ENCODE results near the gene PCBP3. TPM values are rescaled to one million over a fixed set of nuclear protein-coding genes. Genes with fewer than 3 reads are reported as not detected.
A peak's percentile ranks its signal among the peaks of the same experiment; 100 is the strongest.

Gene PCBP3
- total and polyA plus RNA-seq, 10 of the 15 experiments (the other 5 are each of a cell fraction or from before 2014, with no cell fraction given): 0.09 to 1.3 (median 0.46) TPM; not detected in 3

GRCh38 chr21:45788637-45789506 lies 145.3 kb downstream of the PCBP3 start:
- FAIRE-seq (no peak), ATAC-seq (no peak), DNase-seq (ENCODE audit: low read depth, low spot score) (no peak)
- Histone ChIP-seq H3K4me3 (no peak overlapping the region), H3K36me3 (ENCODE audit: control insufficient read depth in 2 of 2, insufficient read depth in 2 of 2, low read length in 1 of 2) (no peaks in the 10 kb centered on the region), H3K79me2 (ENCODE audit: control insufficient read depth, insufficient read depth, low read length) (no peaks in the 10 kb centered on the region), H3K9me3 (replicated peaks; ENCODE audit: control insufficient read depth, insufficient read depth, low read length) (no peaks in the 10 kb centered on the region), H3K9ac (ENCODE audit: control insufficient read depth, insufficient read depth, low read length) (no peak overlapping the region), H3K4me1 (ENCODE audit: control insufficient read depth, insufficient read depth, low read length) (no peaks in the 10 kb centered on the region), H3K27ac (ENCODE audit: control insufficient read depth, insufficient read depth) (no peak overlapping the region), H3K27me3 (replicated peaks in 1 of 2; ENCODE audit: control insufficient read depth in 2 of 2, insufficient read depth in 2 of 2, low read length in 1 of 2) (no peaks in the 10 kb centered on the region), H4K20me1 (ENCODE audit: control insufficient read depth, insufficient read depth) (no peaks in the 10 kb centered on the region), H3K4me2 (ENCODE audit: control insufficient read depth, insufficient read depth) (no peak overlapping the region), H2AFZ (ENCODE audit: control insufficient read depth, low read depth, low read length) (no peak overlapping the region)
- intact Hi-C loops (cut with micrococcal nuclease; ENCODE audit: unreplicated experiment) (no loop called here), in situ Hi-C loops (cut with MboI) (no loop called here)
- SMC1A ChIA-PET (ENCODE audit: uncharacterized antibody, unreplicated experiment): no interaction called here
- CTCF ChIA-PET: no interaction called here
- RAD21 ChIA-PET (ENCODE audit: unreplicated experiment): no interaction called here
- no TSS peak for BruUV-seq (replicated peaks)
- TF ChIP-seq KDM1A (IDR thresholded peaks at IDR 0.05; ENCODE audit: borderline replicate concordance) (no peak), RBBP5 (conservative IDR thresholded peaks at IDR 0.05) (no peak), TBL1XR1 (IDR thresholded peaks at IDR 0.05; ENCODE audit: low read depth, low read length) (no peak), BCL3 (IDR thresholded peaks at IDR 0.05; ENCODE audit: borderline replicate concordance, insufficient read depth, low read depth, low read length, poor library complexity, severe bottlenecking) (peak; percentile 81)
- 62% methylated on average over 14 of the region's 14 CpGs for WGBS (ENCODE audit: insufficient coverage, insufficient replicate concordance, low lambda C conversion rate, missing lambda C conversion rate)
- POLR2A ChIA-PET: no interaction called here

GRCh38 chr21:45790427-45790826 lies 146.9 kb downstream of the PCBP3 start:
- ATAC-seq: no peak
- in situ Hi-C loops (cut with MboI) (no loop called here), intact Hi-C loops (cut with micrococcal nuclease; ENCODE audit: unreplicated experiment) (no loop called here)
- Histone ChIP-seq H3K27me3 (replicated peaks in 1 of 2; ENCODE audit: control insufficient read depth in 2 of 2, insufficient read depth in 2 of 2, low read length in 1 of 2) (no peaks in the 10 kb centered on the region), H2AFZ (ENCODE audit: control insufficient read depth, low read depth, low read length) (no peak overlapping the region), H3K36me3 (ENCODE audit: control insufficient read depth in 2 of 2, insufficient read depth in 2 of 2, low read length in 1 of 2) (no peaks in the 10 kb centered on the region), H3K9ac (ENCODE audit: control insufficient read depth, insufficient read depth, low read length) (no peak overlapping the region), H3K4me1 (ENCODE audit: control insufficient read depth, insufficient read depth, low read length) (no peaks in the 10 kb centered on the region), H4K20me1 (ENCODE audit: control insufficient read depth, insufficient read depth) (no peaks in the 10 kb centered on the region), H3K4me3 (no peak overlapping the region), H3K79me2 (ENCODE audit: control insufficient read depth, insufficient read depth, low read length) (no peaks in the 10 kb centered on the region), H3K27ac (ENCODE audit: control insufficient read depth, insufficient read depth) (no peak overlapping the region), H3K4me2 (ENCODE audit: control insufficient read depth, insufficient read depth) (no peak overlapping the region), H3K9me3 (replicated peaks; ENCODE audit: control insufficient read depth, insufficient read depth, low read length) (no peaks in the 10 kb centered on the region)
- ChIA-PET POLR2A (no interaction called here), SMC1A (ENCODE audit: uncharacterized antibody, unreplicated experiment) (no interaction called here), CTCF (no interaction called here), RAD21 (ENCODE audit: unreplicated experiment) (interaction anchor here (1.5 kb wide), 1 partner anchor 234 kb away, joined by 4 read pairs; no protein-coding TSS in a partner anchor)
- no TSS peak for BruUV-seq (replicated peaks)
- no peak for FAIRE-seq
- TF ChIP-seq TCF7 (IDR thresholded peaks at IDR 0.05; ENCODE audit: borderline replicate concordance) (no peak), CHD1 (IDR thresholded peaks at IDR 0.05; ENCODE audit: low read depth, low read length) (no peak), CHD4 (IDR thresholded peaks at IDR 0.05) (no peak), EGR1 (IDR thresholded peaks at IDR 0.05; ENCODE audit: borderline replicate concordance in 1 of 2, low read depth in 2 of 2, low read length in 2 of 2) (no peak), MTA3 (IDR thresholded peaks at IDR 0.05; ENCODE audit: borderline replicate concordance, low read length) (no peak), TARDBP (IDR thresholded peaks at IDR 0.05; ENCODE audit: borderline replicate concordance) (no peak), TBL1XR1 (IDR thresholded peaks at IDR 0.05; ENCODE audit: low read depth, low read length) (no peak), HDAC2 (IDR thresholded peaks at IDR 0.05) (no peak)
- no peak for DNase-seq (ENCODE audit: low read depth, low spot score)
- WGBS (ENCODE audit: insufficient coverage, insufficient replicate concordance, low lambda C conversion rate, missing lambda C conversion rate): 46% methylated on average over 7 of the region's 7 CpGs

Measured in GM12878 (cell line).